Naive thymus-derived CD8-positive, alpha-beta T cell (primary cell): Measurements from ENCODE around the gene NSDHL. TPM values are rescaled to one million over a fixed set of nuclear protein-coding genes. Genes with fewer than 3 reads are reported as not detected.
A peak's percentile ranks its signal among the peaks of the same experiment; 100 is the strongest.
"Not testable (repeated sequence)": the region's sequence is repeated elsewhere in the genome, so short reads cannot be mapped to it uniquely, and the experiment has no call there.

Source experiments
- ATAC-seq, 2 donors: fragments of 150-1000 bp; cut with Tn5 transposase in 1 of 2; sonication (Bioruptor Pico), chemical (Tn5 transposase) in 1 of 2; 1 replicate in 1 of 2; 2 replicates in 1 of 2; pipeline ENCODE4 v1.10.0; 2021; ENCODE audit warnings: mild to moderate bottlenecking in 2 of 2, moderate library complexity in 2 of 2
- POLR2A ChIA-PET: fragments of 350-600 bp; sonication (Branson Sonifier 250); formaldehyde crosslinking; loops from one replicate; lab custom pipeline; 2021; ENCODE audit warnings: antibody characterized with exemption; lab: Charles Lee
- DNase-seq, 10 donors: peaks; one replicate each; pipeline versions ENCODE4 v3.0.0 to v3.0.0-alpha.2; 2020 to 2022
- H3K27ac Mint-ChIP-seq, 10 donors: one replicate each; pipeline ENCODE4 v1.8.0; 2020 to 2022; ENCODE audit warnings: mild to moderate bottlenecking in 10 of 10, mixed read lengths in 10 of 10, moderate library complexity in 4 of 10, inconsistent platforms in 1 of 10
- H3K27me3 Mint-ChIP-seq, 5 donors: one replicate each; pipeline ENCODE4 v1.8.0; 2021 to 2022; ENCODE audit warnings: mixed read lengths in 5 of 5
- H3K36me3 Mint-ChIP-seq, 3 donors: one replicate each; pipeline ENCODE4 v1.8.0; 2020 to 2022; ENCODE audit warnings: mixed read lengths in 3 of 3, mild to moderate bottlenecking in 2 of 3, inconsistent platforms in 1 of 3
- H3K4me1 Mint-ChIP-seq, 4 donors: one replicate each; pipeline ENCODE4 v1.8.0; 2021 to 2022; ENCODE audit warnings: mixed read lengths in 4 of 4
- H3K4me3 Mint-ChIP-seq, 10 donors: one replicate each; pipeline ENCODE4 v1.8.0; 2020 to 2022; ENCODE audit warnings: mild to moderate bottlenecking in 10 of 10, mixed read lengths in 10 of 10, moderate library complexity in 6 of 10, inconsistent platforms in 1 of 10
- H3K9me3 Mint-ChIP-seq, 9 donors: one replicate each; pipeline ENCODE4 v1.8.0; 2020 to 2022; ENCODE audit warnings: mixed read lengths in 9 of 9, mild to moderate bottlenecking in 3 of 9, inconsistent platforms in 1 of 9, moderate library complexity in 1 of 9
- polyA plus RNA-seq, 3 donors: library from polyadenylated mRNA; unstranded; fragments of 300-500 nt; fragmentation: Illumina TruSeq; gene quantifications; one replicate each; pipeline ENCODE4 v1.2.3, GENCODE V29; 2021
- total RNA-seq, 8 experiments: library from RNA in 2 of 8; stranded (reverse) in 2 of 8; gene quantifications; one replicate each; pipeline ENCODE4 v1.2.3 and lab custom pipeline; 2021 to 2026

Gene NSDHL
- total and polyA plus RNA-seq, 5 experiments from 2014 or later, result 6.8 to 13.0 (median 10.5) TPM

GRCh38 chrX:152899874-152900719 is 69.2 kb downstream of the NSDHL start:
- peak overlapping the region in 1 of 10 donors; percentile 16 for H3K4me3 Mint-ChIP-seq
- peaks cover 0 to 5% (median 0%) of the 10 kb centered on the region in 4 donors for H3K4me1 Mint-ChIP-seq
- POLR2A ChIA-PET, result no interaction called here
- no peaks in the 10 kb centered on the region for H3K9me3 Mint-ChIP-seq
- ATAC-seq (no peak), DNase-seq (no peak)
- H3K27ac Mint-ChIP-seq, result no peak overlapping the region
- H3K36me3 Mint-ChIP-seq, result peaks cover 0 to 3% (median 0%) of the 10 kb centered on the region in 3 donors
- H3K27me3 Mint-ChIP-seq, result peaks cover 5 to 31% (median 20%) of the 10 kb centered on the region in 5 donors

- Mint-ChIP-seq H3K27me3 (peaks cover 5 to 22% (median 17%) of the 10 kb centered on the region in 5 donors), H3K4me1 (peaks cover 0 to 5% (median 0%) of the 10 kb centered on the region in 4 donors), H3K4me3 (no peak overlapping the region), H3K9me3 (no peaks in the 10 kb centered on the region), H3K27ac (no peak overlapping the region), H3K36me3 (peaks cover 0 to 3% (median 0%) of the 10 kb centered on the region in 3 donors)
- ATAC-seq (no peak), DNase-seq (no peak)
- POLR2A ChIA-PET, result no interaction called here
Observed at GRCh38 chrX:152900937-152901445, 70.1 kb downstream of the NSDHL start.

- Mint-ChIP-seq H3K4me3 (no peak overlapping the region), H3K9me3 (no peaks in the 10 kb centered on the region), H3K36me3 (no peaks in the 10 kb centered on the region), H3K27me3 (peaks cover 0 to 13% (median 10%) of the 10 kb centered on the region in 5 donors), H3K4me1 (peaks cover 0 to under 1% (median 0%) of the 10 kb centered on the region in 4 donors), H3K27ac (peak overlapping the region in 1 of 10 donors; percentile 30)
- POLR2A ChIA-PET, result no interaction called here
- ATAC-seq (no peak), DNase-seq (peak in 1 of 10 donors; percentile 18)
Observed at GRCh38 chrX:152901816-152902501, 71.1 kb downstream of the NSDHL start.

GRCh38 chrX:152902502-152902820 is 71.6 kb downstream of the NSDHL start:
- ATAC-seq (no peak), DNase-seq (no peak)
- H3K4me3 Mint-ChIP-seq, result no peak overlapping the region
- peak overlapping the region in 1 of 10 donors; percentile 53 for H3K27ac Mint-ChIP-seq
- no peaks in the 10 kb centered on the region for H3K36me3 Mint-ChIP-seq
- peaks cover 0 to 4% (median 0%) of the 10 kb centered on the region in 4 donors for H3K4me1 Mint-ChIP-seq
- POLR2A ChIA-PET, result no interaction called here
- peaks cover 0 to 1% (median 0%) of the 10 kb centered on the region in 9 donors for H3K9me3 Mint-ChIP-seq
- peaks cover 0 to 10% (median 7%) of the 10 kb centered on the region in 5 donors for H3K27me3 Mint-ChIP-seq

- DNase-seq (peak in 1 of 10 donors; percentile 13), ATAC-seq (no peak)
- H3K9me3 Mint-ChIP-seq, result peaks cover 0 to 1% (median 0%) of the 10 kb centered on the region in 9 donors
- peaks cover 0 to 10% (median 3%) of the 10 kb centered on the region in 5 donors for H3K27me3 Mint-ChIP-seq
- H3K4me3 Mint-ChIP-seq, result no peak overlapping the region
- POLR2A ChIA-PET, result no interaction called here
- no peaks in the 10 kb centered on the region for H3K36me3 Mint-ChIP-seq
- peaks cover 0 to 4% (median 0%) of the 10 kb centered on the region in 4 donors for H3K4me1 Mint-ChIP-seq
- H3K27ac Mint-ChIP-seq, result no peak overlapping the region
Observed at GRCh38 chrX:152903589-152903988, 72.7 kb downstream of the NSDHL start.

GRCh38 chrX:152904151-152905080 is 73.6 kb downstream of the NSDHL start:
- ATAC-seq, result no peak
- Mint-ChIP-seq H3K4me3 (no peak overlapping the region), H3K9me3 (peaks cover 0 to 1% (median 0%) of the 10 kb centered on the region in 9 donors), H3K27me3 (peaks cover 0 to 10% (median 3%) of the 10 kb centered on the region in 5 donors), H3K4me1 (peaks cover 0 to 4% (median 0%) of the 10 kb centered on the region in 4 donors), H3K27ac (peak overlapping the region in 1 of 10 donors; percentile 31), H3K36me3 (no peaks in the 10 kb centered on the region)
- POLR2A ChIA-PET, result no interaction called here
- DNase-seq, result peak in 9 of 10 donors; percentile 1 to 61 (median 30)

- DNase-seq (no peak), ATAC-seq (no peak)
- POLR2A ChIA-PET, result no interaction called here
- H3K4me3 Mint-ChIP-seq, result no peak overlapping the region
- H3K36me3 Mint-ChIP-seq, result no peaks in the 10 kb centered on the region
- no peak overlapping the region for H3K27ac Mint-ChIP-seq
- H3K4me1 Mint-ChIP-seq, result peaks cover 0 to 4% (median 0%) of the 10 kb centered on the region in 4 donors
- H3K27me3 Mint-ChIP-seq, result peaks cover 0 to 10% (median 3%) of the 10 kb centered on the region in 5 donors
- peaks cover 0 to 1% (median 0%) of the 10 kb centered on the region in 9 donors for H3K9me3 Mint-ChIP-seq
Observed at GRCh38 chrX:152905081-152905420, 74.2 kb downstream of the NSDHL start.

- no peaks in the 10 kb centered on the region for H3K36me3 Mint-ChIP-seq
- H3K9me3 Mint-ChIP-seq, result peaks cover 0 to 1% (median 0%) of the 10 kb centered on the region in 9 donors
- DNase-seq (no peak), ATAC-seq (no peak)
- peaks cover 0 to 3% (median 2%) of the 10 kb centered on the region in 5 donors for H3K27me3 Mint-ChIP-seq
- POLR2A ChIA-PET, result no interaction called here
- H3K27ac Mint-ChIP-seq, result no peak overlapping the region
- H3K4me1 Mint-ChIP-seq, result peaks cover 0 to 4% (median 0%) of the 10 kb centered on the region in 4 donors
- no peak overlapping the region for H3K4me3 Mint-ChIP-seq
Observed at GRCh38 chrX:152907084-152907651, 76.3 kb downstream of the NSDHL start.

- Mint-ChIP-seq H3K4me1 (peaks cover 0 to 4% (median 0%) of the 10 kb centered on the region in 4 donors), H3K9me3 (peaks cover 0 to 1% (median 0%) of the 10 kb centered on the region in 9 donors), H3K27ac (peak overlapping the region in 1 of 10 donors; percentile 37), H3K4me3 (no peak overlapping the region), H3K27me3 (peaks cover 0 to 2% (median 0%) of the 10 kb centered on the region in 5 donors), H3K36me3 (no peaks in the 10 kb centered on the region)
- ATAC-seq (no peak), DNase-seq (peak in 1 of 10 donors; percentile 10)
- POLR2A ChIA-PET, result no interaction called here
Observed at GRCh38 chrX:152908486-152908885, 77.6 kb downstream of the NSDHL start.

GRCh38 chrX:152910018-152910417 is 79.2 kb downstream of the NSDHL start:
- POLR2A ChIA-PET, DNase-seq, H3K4me3 Mint-ChIP-seq, H3K27me3 Mint-ChIP-seq, H3K36me3 Mint-ChIP-seq, H3K4me1 Mint-ChIP-seq, H3K27ac Mint-ChIP-seq, ATAC-seq, H3K9me3 Mint-ChIP-seq: not testable (repeated sequence)

- Mint-ChIP-seq H3K9me3 (peaks cover 0 to under 1% (median 0%) of the 10 kb centered on the region in 9 donors), H3K27me3 (peaks cover 0 to under 1% (median 0%) of the 10 kb centered on the region in 5 donors), H3K36me3 (no peaks in the 10 kb centered on the region), H3K4me3 (no peak overlapping the region), H3K27ac (no peak overlapping the region), H3K4me1 (peaks cover 0 to 2% (median 0%) of the 10 kb centered on the region in 4 donors)
- ATAC-seq (no peak), DNase-seq (peak in 1 of 10 donors; percentile 11)
- POLR2A ChIA-PET, result no interaction called here
Observed at GRCh38 chrX:152912106-152912505, 81.2 kb downstream of the NSDHL start.

- POLR2A ChIA-PET, result no interaction called here
- Mint-ChIP-seq H3K27me3 (no peaks in the 10 kb centered on the region), H3K4me1 (no peaks in the 10 kb centered on the region), H3K4me3 (no peak overlapping the region), H3K9me3 (no peaks in the 10 kb centered on the region), H3K27ac (no peak overlapping the region), H3K36me3 (no peaks in the 10 kb centered on the region)
- DNase-seq (no peak), ATAC-seq (no peak)
Observed at GRCh38 chrX:152912641-152913040, 81.8 kb downstream of the NSDHL start.
